B cell (primary cell): ENCODE measurements around the gene JPH3.

Source experiments
- CTCF ChIP-seq: fragments of 200-600 bp; IDR thresholded peaks from one replicate; pipeline ENCODE4 v1.8.0; 2022; ENCODE audit warnings: antibody characterized with exemption, mild to moderate bottlenecking
- EZH2 ChIP-seq: IDR thresholded peaks from 2 replicates; pipeline ENCODE4 v1.6.1; 2012; ENCODE audit warnings: borderline replicate concordance, low read depth, mild to moderate bottlenecking, moderate library complexity, low read length; ENCODE audit not compliant: insufficient read depth, poor library complexity, severe bottlenecking

- no peak for TF ChIP-seq CTCF
- TF ChIP-seq EZH2 = no peak
Measured at GRCh38 chr16:87703071-87703470, 100.8 kb downstream of the JPH3 start.
